ENCODE measurements around the gene ABCF3. TPM values are rescaled to one million over a fixed set of nuclear protein-coding genes. Genes with fewer than 3 reads are reported as not detected.

Gene ABCF3
- polyA plus RNA-seq, 1 donor (not counting 4 experiments of a cell fraction or from before 2014, with no cell fraction given), result 39.2 TPM

DNA sequence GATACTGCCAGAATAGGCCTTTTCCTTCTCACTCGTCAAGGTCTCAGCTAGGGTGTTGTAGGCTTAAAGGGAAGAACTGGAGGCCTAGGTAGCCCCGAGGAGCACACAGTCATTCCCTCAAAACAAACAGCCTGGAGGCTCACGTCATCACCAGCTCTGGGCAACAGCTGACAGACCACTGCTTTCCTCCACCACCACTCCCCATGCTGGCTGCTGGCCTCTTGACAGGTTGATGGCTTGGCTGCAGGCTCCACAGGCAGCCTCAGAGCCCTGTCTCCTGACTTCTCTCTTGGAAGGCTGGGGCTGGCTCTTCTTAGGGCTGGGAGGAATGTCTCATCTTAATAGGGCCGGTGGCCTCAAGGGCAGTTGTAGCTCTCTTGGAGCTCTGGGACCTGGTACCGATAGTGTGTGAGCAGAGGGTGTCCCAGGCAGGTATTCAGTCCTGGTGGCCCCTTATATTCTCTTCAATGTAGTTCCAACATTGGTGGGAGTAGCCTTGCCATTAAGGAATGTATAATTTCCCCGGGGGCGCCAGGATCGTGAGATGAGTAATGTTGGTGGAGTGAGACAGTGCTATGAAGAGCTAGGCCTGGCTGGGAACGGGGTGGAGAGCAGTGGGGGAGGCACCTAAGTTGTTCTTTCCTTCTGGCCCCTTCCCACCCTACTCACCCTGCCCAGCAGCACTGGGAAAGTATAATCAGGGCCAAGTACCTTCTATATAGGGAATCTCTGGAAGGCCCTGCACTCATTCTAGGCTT is 17.5 kb upstream of the ABCF3 start:
- Histone ChIP-seq H3K27ac (ENCODE audit: control insufficient read depth, insufficient read depth, low read length) (no peak overlapping the region), H3K27me3 (ENCODE audit: control insufficient read depth, extremely low read depth, insufficient read depth, low read length) (no peaks in the 10 kb centered on the region), H4K20me1 (ENCODE audit: control insufficient read depth, extremely low read depth, insufficient read depth, low read length) (no peaks in the 10 kb centered on the region), H3K9me1 (ENCODE audit: control insufficient read depth, extremely low read depth, insufficient read depth, low read length) (no peaks in the 10 kb centered on the region), H3K4me2 (ENCODE audit: control insufficient read depth, extremely low read depth, insufficient read depth, low read depth, low read length) (no peak overlapping the region), H3K4me3 (ENCODE audit: control insufficient read depth in 2 of 3, extremely low read depth in 1 of 3, insufficient read depth in 2 of 3, low read depth in 1 of 3, low read length in 3 of 3) (no peak overlapping the region), H3K9me3 (ENCODE audit: control insufficient read depth, low read depth, low read length) (no peaks in the 10 kb centered on the region), H3K36me3 (ENCODE audit: control insufficient read depth in 2 of 2, extremely low read depth in 1 of 2, insufficient read depth in 2 of 2, low read length in 2 of 2) (peaks cover 50 to 63% of the 10 kb centered on the region in 2 experiments), H3K79me2 (ENCODE audit: control insufficient read depth, insufficient read depth, low read length) (peaks cover 5% of the 10 kb centered on the region), H3K4me1 (ENCODE audit: control insufficient read depth, extremely low read depth, insufficient read depth, low read length) (peaks cover 9% of the 10 kb centered on the region), H2AFZ (ENCODE audit: control insufficient read depth, low read length) (no peak overlapping the region), H3K9ac (ENCODE audit: control insufficient read depth, extremely low read depth, insufficient read depth, low read length) (no peak overlapping the region)
- no peak for FAIRE-seq
- TF ChIP-seq EZH2 (IDR thresholded peaks at IDR 0.05; ENCODE audit: low read length), result no peak
- TF ChIP-seq, protein P1, sequence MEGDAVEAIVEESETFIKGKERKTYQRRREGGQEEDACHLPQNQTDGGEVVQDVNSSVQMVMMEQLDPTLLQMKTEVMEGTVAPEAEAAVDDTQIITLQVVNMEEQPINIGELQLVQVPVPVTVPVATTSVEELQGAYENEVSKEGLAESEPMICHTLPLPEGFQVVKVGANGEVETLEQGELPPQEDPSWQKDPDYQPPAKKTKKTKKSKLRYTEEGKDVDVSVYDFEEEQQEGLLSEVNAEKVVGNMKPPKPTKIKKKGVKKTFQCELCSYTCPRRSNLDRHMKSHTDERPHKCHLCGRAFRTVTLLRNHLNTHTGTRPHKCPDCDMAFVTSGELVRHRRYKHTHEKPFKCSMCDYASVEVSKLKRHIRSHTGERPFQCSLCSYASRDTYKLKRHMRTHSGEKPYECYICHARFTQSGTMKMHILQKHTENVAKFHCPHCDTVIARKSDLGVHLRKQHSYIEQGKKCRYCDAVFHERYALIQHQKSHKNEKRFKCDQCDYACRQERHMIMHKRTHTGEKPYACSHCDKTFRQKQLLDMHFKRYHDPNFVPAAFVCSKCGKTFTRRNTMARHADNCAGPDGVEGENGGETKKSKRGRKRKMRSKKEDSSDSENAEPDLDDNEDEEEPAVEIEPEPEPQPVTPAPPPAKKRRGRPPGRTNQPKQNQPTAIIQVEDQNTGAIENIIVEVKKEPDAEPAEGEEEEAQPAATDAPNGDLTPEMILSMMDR (optimal IDR thresholded peaks at IDR 0.05 in 1 of 3, IDR thresholded peaks at IDR 0.05 in 1 of 3, conservative IDR thresholded peaks at IDR 0.05 in 1 of 3; ENCODE audit: extremely low read depth in 1 of 3, insufficient read depth in 2 of 3, low read length in 3 of 3), result no peak
- DNase-seq (ENCODE audit: low read depth, low spot score), result no peak
- dilution Hi-C loops (cut with MboI; ENCODE audit: extremely low pct_ligation_motif_present, low sequenced_read_pairs), result no loop called here

DNA sequence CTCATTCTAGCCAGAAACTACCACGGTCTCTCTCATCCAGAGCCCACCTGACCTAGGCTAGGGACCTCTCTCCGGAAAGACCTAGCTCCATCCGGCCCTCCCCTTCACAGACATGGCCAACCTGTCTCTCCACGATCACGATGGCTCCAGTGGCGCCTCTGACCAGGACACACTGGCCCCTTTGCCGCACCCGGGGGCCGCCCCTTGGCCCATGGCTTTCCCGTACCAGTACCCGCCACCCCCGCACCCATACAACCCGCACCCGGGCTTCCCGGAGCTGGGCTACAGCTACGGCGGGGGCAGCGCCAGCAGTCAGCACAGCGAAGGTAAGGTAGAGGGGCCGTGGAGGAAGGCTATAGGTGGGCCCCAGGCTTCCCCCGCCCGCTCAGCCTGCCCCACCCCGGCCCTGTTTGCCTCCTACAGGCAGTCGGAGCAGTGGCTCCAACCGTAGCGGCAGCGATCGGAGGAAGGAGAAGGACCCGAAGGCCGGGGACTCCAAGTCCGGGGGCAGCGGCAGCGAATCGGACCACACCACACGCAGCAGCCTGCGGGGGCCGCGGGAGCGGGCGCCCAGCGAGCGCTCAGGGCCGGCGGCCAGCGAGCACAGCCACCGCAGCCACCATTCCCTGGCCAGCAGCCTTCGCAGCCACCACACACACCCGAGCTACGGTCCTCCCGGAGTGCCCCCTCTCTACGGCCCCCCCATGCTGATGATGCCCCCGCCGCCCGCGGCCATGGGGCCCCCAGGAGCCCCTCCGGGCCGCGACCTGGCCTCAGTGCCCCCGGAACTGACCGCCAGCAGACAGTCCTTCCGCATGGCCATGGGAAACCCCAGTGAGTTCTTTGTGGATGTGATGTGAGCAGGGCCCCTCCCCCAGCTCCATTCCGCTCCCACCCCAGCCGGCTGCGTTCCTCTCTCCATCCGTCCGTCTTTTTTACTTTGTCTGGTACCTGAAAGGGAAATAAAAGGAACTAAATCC is 15.8 kb upstream of the ABCF3 start:
- no peak overlapping the region for H3K4me2 ChIP-seq (ENCODE audit: control insufficient read depth, extremely low read depth, insufficient read depth, low read depth, low read length)
- DNase-seq (ENCODE audit: low read depth, low spot score), result no peak
- H4K20me1 ChIP-seq (ENCODE audit: control insufficient read depth, extremely low read depth, insufficient read depth, low read length), result no peaks in the 10 kb centered on the region
- H3K27me3 ChIP-seq (ENCODE audit: control insufficient read depth, extremely low read depth, insufficient read depth, low read length), result no peaks in the 10 kb centered on the region
- dilution Hi-C loops (cut with MboI; ENCODE audit: extremely low pct_ligation_motif_present, low sequenced_read_pairs), result no loop called here
- H3K4me1 ChIP-seq (ENCODE audit: control insufficient read depth, extremely low read depth, insufficient read depth, low read length), result peaks cover 17% of the 10 kb centered on the region
- no peaks in the 10 kb centered on the region for H3K9me3 ChIP-seq (ENCODE audit: control insufficient read depth, low read depth, low read length)
- H3K9ac ChIP-seq (ENCODE audit: control insufficient read depth, extremely low read depth, insufficient read depth, low read length), result no peak overlapping the region
- no peaks in the 10 kb centered on the region for H3K9me1 ChIP-seq (ENCODE audit: control insufficient read depth, extremely low read depth, insufficient read depth, low read length)
- peaks cover 36 to 49% of the 10 kb centered on the region in 2 experiments for H3K36me3 ChIP-seq (ENCODE audit: control insufficient read depth in 2 of 2, extremely low read depth in 1 of 2, insufficient read depth in 2 of 2, low read length in 2 of 2)
- TF ChIP-seq EZH2 (IDR thresholded peaks at IDR 0.05; ENCODE audit: low read length), result no peak
- TF ChIP-seq, protein P1 (optimal IDR thresholded peaks at IDR 0.05 in 1 of 3, IDR thresholded peaks at IDR 0.05 in 1 of 3, conservative IDR thresholded peaks at IDR 0.05 in 1 of 3; ENCODE audit: extremely low read depth in 1 of 3, insufficient read depth in 2 of 3, low read length in 3 of 3), result no peak
- H3K4me3 ChIP-seq (ENCODE audit: control insufficient read depth in 2 of 3, extremely low read depth in 1 of 3, insufficient read depth in 2 of 3, low read depth in 1 of 3, low read length in 3 of 3), result no peak overlapping the region
- peaks cover 5% of the 10 kb centered on the region for H3K79me2 ChIP-seq (ENCODE audit: control insufficient read depth, insufficient read depth, low read length)
- H2AFZ ChIP-seq (ENCODE audit: control insufficient read depth, low read length), result no peak overlapping the region
- no peak for FAIRE-seq
- no peak overlapping the region for H3K27ac ChIP-seq (ENCODE audit: control insufficient read depth, insufficient read depth, low read length)
